Measurements from ENCODE around the gene USHBP1.
"Not testable (repeated sequence)": the region's sequence is repeated elsewhere in the genome, so short reads cannot be mapped to it uniquely, and the experiment has no call there.

USHBP1 gene

DNA sequence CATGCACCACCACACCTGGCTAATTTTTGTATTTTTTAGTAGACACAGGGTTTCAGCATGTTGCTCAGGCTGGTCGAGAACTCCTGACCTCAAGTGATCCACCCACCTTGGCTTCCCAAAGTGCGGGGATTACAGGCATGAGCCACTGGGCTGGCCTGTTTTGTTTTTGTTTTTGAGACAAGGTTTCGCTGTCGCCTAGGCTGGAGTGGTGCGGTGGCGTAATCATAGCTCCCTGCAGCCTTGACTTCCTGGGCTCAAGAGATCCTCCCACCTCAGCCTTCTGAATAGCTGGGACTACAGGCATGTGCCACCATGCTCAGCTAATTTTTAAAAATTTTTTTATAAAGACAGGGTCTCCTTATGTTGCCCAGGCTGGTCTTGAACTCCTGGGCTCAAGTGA is 31.0 kb upstream of the USHBP1 start:
- not testable (repeated sequence) for DNase-seq

- DNase-seq, result peak; percentile 70
Measured at GRCh38 chr19:17294051-17294891, 29.7 kb upstream of the USHBP1 start.

DNA sequence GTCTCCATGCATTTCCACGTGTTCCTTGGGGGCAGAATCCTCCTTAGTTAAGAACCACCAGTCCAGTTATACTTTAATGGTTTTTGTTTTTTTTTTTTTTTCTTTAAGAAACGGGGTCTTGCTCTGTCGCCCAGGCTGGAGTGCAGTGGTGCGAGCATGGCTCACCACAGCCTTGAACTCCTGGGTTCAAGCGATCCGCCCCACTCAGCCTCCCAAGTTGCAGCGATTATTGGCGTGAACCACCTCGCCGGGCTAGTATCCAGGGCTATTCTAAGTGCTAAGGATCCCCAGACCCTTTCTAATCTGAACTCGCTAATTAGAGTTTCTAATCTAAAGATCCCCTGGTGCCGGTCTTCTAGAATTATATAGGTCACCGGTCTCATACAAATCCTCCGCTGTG is 29.1 kb upstream of the USHBP1 start:
- DNase-seq, result no peak

- DNase-seq, result peak; percentile 96
Measured at GRCh38 chr19:17292301-17293074, 27.9 kb upstream of the USHBP1 start.

DNA sequence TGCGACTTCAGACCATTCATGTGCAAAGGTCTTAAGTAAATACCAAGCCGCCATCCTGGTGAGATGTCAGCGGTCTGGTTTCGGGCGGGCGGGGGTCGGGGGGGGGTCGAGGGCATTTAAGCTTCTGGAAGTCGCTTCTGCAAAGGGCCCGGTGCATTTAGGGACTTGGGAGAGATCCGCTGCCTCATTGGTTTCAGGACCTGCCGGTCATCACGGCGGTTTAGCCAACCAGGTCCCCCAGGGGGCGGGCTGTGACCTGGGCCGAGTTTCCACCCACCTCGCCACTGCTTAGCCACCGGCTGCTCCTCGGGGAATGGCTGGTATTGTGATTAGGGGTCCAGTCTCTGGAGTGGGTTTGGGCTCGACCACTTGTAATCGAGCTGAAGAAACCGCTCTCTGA is 24.9 kb upstream of the USHBP1 start:
- peak; percentile 92 for DNase-seq

DNA sequence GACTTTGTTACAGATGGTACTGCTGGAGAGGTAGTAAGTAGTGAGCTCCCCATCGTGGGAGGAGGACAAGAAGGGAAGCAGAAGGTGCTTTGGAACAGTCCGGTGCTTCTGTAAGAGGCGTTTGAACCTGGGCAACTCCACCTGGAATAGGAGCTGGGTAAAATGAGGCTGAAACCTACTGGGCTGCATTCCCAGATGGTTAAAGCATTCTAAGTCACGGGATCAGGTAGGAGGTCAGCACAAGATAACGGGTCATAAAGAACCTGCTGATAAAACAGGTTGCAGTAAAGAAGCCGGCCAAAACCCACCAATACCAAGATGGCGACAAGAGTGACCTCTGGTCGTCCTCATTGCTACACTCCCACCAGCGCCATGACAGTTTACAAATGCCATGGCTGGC is 22.2 kb upstream of the USHBP1 start:
- no peak for DNase-seq

DNA sequence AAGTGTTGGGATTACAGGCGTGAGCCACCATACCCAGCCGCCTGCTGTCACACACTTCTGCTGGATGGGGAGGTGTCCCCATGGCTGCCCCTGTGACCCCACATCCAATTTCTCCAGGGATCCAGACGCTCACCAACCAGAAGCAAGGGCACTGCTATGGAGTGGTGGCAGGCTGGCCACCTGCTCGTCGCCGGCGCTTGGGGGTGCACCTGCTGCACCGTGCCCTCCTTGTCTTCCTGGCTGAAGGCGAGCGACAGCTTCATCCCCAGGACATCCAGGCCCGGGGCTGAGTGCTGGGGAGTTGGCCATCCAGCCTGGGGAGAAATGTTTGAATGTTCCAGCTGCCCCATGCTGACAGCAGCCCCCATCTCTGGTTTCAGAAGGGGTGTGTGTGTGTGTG is 21.7 kb upstream of the USHBP1 start:
- DNase-seq, result no peak

DNA sequence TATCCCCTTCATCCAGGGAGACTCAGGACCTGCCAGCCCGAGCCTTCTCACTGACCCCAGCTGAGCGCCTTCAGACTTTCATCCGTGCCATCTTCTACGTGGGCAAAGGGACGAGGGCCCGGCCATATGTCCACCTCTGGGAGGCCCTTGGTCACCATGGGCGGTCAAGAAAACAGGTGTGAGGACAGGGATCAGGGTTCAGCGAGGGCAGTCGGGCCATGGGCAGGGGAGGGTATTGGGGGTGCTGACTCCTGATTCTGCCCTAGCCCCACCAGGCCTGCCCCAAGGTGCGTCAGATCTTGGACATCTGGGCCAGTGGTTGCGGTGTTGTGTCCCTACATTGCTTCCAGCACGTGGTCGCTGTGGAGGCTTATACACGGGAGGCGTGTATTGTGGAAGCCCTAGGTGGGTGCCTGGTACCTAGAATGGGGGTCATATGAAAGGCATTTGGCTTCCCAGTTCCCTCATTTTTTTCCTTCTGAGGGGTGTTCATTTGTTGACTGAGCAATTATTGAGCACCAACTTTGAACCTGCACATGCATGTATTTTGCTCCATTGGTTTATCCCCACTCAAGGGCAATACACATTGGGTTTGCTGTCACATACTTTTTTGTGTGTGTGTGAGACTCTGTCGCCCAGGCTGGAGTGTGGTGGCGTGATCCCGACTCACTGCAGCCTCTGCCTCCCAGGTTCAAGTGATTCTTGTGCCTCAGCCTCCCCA is 21.0 kb upstream of the USHBP1 start:
- no peak for DNase-seq

GRCh38 chr19:17283504-17283996 is 19.0 kb upstream of the USHBP1 start:
- no peak for DNase-seq

DNA sequence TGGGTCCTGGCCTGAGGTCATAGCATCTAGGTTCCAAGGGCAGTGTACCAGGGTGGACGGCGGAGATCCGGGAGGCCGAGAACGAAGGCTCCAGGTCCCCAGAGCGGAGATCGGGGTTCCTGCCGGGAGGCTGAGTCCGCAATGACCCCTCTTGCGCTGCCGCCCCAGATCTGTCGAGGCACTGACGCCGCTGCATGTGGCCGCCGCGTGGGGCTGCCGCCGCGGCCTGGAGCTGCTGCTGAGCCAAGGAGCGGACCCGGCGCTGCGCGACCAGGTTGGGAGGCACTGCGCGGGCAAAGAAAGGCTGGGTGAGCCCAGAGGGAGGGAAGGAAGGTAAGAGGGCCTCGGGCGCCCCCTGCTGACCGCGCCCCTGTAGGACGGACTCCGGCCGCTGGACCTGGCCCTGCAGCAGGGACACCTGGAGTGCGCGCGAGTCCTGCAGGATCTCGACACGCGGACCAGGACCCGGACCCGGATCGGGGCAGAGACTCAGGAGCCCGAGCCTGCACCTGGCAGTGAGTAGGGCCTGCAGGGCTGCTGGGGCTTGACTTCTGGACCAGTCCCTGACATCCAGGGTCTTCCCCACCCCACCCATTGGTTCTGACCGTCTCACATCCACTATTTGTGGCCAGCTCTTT is 18.1 kb upstream of the USHBP1 start:
- peak; percentile 96 for DNase-seq

GRCh38 chr19:17281391-17282304 is 17.1 kb upstream of the USHBP1 start, which contains the start of gene ANKLE1:
TSS of gene ANKLE1 (plus strand) at chr19:17281901. CDS start at chr19:17281921, 20 bp downstream.
- DNase-seq, result no peak

DNA sequence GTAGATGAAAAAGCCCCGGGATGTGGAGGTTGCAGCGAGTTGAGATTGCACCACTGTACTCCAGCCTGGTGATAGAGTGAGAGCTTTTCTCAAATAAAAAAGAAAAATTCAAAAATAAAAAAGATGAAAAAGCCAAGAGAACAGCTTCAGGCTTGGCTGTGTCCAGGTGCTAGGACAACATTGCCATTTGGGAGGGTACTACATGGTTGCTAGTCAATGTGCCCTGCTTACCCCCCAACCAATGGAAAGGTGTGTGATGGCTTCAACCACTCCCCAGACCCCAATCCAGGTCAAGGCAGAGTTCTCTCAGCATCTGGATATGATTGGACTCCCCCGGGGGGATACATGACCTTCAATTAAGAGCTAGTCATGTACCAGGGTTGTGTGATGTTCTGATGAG is 14.9 kb upstream of the USHBP1 start:
- no peak for DNase-seq

- no peak for DNase-seq
Measured at GRCh38 chr19:17275441-17276175, 11.1 kb upstream of the USHBP1 start.

DNA sequence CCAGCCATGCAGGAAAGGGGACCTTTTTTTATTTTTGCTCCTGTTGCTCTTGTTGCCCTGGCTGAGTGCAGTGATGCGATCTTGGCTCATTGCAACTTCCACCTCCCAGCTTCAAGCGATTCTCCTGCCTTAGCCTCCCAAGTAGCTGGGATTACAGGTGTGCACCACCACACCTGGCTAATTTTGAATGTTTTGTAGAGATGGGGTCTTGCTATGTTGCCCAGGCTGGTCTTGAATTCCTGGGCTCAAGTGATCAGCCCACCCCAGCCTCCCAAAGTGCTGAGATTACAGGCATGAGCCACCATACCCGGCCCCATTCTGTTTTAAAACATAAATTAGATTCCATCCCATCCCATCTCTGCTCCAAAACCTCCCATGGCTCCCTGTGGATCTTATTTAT is 10.3 kb upstream of the USHBP1 start:
- not testable (repeated sequence) for DNase-seq

DNA sequence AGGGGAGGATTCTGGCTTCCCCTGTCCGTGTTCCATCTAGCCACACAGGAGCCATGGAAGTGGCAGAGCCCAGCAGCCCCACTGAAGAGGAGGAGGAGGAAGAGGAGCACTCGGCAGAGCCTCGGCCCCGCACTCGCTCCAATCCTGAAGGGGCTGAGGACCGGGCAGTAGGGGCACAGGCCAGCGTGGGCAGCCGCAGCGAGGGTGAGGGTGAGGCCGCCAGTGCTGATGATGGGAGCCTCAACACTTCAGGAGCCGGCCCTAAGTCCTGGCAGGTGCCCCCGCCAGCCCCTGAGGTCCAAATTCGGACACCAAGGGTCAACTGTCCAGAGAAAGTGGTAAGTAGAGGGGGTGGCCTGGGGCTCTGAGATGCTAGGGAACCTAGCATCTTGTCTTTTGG is 4.2 kb upstream of the USHBP1 start:
- DNase-seq, result no peak

DNA sequence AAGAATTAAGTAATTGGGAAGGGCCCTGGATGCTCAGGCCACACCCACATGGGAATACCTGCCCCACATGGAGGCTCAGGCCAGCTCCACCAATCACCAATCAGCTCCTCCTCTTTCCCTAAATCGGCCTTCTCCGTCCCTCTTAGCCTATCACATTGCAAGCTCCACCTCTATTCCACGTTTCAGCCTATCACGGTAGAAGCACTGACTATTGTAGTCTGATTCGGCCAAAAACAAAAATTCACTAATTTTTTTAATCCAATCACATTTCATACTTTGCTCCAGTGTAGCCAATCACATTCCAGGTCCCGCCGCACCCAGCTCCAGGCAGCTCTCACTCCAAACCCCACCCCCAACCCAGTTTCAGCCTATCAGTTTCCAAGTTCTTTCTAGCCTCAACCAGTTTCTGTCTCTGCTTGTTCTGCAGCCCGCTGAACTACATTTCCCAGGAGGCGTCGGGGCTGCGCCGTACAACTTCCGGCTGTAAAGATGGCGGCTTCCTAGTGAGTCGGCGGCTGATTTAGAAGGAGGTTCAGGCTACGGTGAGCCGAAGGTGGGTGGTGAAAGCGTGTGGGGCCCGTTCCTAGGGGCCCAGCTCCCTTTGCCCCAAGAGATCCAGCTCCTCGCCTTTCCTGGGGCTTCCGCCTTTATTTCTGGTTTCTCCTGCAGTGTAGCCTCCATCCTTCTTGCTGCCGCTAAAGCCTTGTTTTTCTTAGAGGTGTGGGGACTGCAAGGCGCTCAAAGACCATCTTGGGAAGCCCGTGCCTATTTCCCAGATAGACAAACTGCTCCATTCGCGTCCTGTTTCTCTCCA is 2.6 kb upstream of the USHBP1 start, which contains the start of gene BABAM1:
TSS of gene BABAM1 (plus strand) at position 469 of the 814 bp plus-strand sequence. CDS start 1,364 bp downstream, outside the sequence.
- peak; percentile 87 for DNase-seq

GRCh38 chr19:17266589-17266974 is 2.0 kb upstream of the USHBP1 start:
- no peak for DNase-seq

GRCh38 chr19:17266026-17266425 is 1.5 kb upstream of the USHBP1 start:
- no peak for DNase-seq

DNA sequence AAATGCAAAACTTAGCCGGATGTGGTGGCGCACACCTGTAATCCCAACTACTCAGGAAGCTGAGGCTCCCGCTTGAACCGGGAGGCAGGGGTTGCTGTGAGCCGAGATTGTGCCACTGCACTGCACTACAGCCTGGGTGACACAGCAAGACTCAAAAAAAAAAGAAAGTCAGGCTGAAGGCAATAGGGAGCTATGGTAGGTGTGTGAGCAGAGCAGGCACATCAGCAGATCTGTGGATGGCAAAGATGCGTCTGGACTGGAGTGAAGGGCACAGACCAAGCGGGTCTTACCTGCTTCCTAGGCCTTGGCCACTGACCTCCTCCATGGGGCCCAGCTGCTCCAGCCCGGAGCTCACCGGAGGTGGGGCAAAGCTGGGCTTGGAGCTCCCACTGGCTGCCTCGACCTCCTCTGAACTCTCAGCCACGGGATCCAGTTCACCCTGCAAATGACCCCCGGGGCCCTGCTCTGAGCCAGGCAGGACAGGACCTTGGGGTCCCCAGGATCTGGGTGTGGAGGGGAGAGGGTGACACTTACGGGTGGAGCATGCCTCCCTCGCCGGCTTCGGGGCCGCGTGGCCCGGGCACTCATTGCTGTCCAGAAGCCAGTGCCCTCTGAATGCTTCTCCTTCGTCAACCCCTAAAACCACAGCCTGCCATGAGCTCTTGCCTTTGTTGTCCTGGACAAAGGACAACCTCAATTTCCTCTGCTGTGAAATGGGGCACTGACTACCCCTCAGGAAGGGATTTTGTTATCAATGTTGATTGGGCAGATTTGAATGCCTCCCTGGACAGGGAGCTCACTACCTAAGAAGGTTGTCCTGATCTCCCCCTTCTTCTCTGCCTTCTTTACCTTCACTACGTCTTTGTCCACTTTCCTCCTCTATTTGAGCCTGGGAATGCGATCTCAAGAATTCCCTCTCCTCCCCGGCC is 569 bp downstream of the USHBP1 start:
- no peak for DNase-seq
